Measurements from ENCODE around the gene PDE8B.

The PDE8B gene

GRCh38 chr5:77424921-77425320, 214.4 kb downstream of the PDE8B start:
- no peaks in the 10 kb centered on the region for H3K79me2 ChIP-seq (ENCODE audit: control insufficient read depth, insufficient read depth, low read length, unreplicated experiment)
- H3K4me1 ChIP-seq (ENCODE audit: control insufficient read depth, insufficient read depth, low read length, unreplicated experiment): peaks cover 25% of the 10 kb centered on the region
- no peak overlapping the region for H3K27ac ChIP-seq (ENCODE audit: low read depth, low read length)
- no peak overlapping the region for H3K4me3 ChIP-seq (ENCODE audit: low read depth, low read length)
- no peak overlapping the region for H2AFZ ChIP-seq (ENCODE audit: low read length, unreplicated experiment)
- no peaks in the 10 kb centered on the region for H3K27me3 ChIP-seq (ENCODE audit: insufficient read depth, low read length)
- no peaks in the 10 kb centered on the region for H3K36me3 ChIP-seq (ENCODE audit: insufficient read depth, low read length)

DNA sequence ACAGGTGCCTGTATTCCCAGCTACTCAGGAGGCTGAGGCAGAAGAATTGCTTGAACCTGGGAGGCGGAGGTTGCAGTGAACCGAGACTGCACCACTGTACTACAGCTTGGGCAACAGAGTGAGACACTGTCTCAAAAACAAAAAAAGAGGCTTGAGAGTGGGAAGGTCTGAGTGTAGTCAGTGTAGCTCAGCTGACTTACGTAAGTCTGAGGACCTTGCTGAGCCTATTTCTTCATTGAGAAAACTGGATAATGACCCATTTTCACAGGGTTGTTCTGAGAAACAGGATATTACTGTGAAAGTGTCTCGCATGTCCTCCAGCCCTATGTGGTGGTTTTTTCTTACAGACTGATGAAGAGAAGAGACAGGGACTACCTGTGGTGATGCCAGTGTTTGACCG, 214.9 kb downstream of the PDE8B start:
- 0 out of 2 replicates have a peak overlapping the region, but pooled peaks have one; percentile 69 for H3K27ac ChIP-seq (ENCODE audit: low read depth, low read length)
- no peaks in the 10 kb centered on the region for H3K27me3 ChIP-seq (ENCODE audit: insufficient read depth, low read length)
- H3K4me1 ChIP-seq (ENCODE audit: control insufficient read depth, insufficient read depth, low read length, unreplicated experiment): peaks cover 25% of the 10 kb centered on the region
- 0 out of 2 replicates have a peak, but pooled peaks cover 3% of the 10 kb centered on the region for H3K36me3 ChIP-seq (ENCODE audit: insufficient read depth, low read length)
- no peaks in the 10 kb centered on the region for H3K79me2 ChIP-seq (ENCODE audit: control insufficient read depth, insufficient read depth, low read length, unreplicated experiment)
- H2AFZ ChIP-seq (ENCODE audit: low read length, unreplicated experiment): no peak overlapping the region
- no peak overlapping the region for H3K4me3 ChIP-seq (ENCODE audit: low read depth, low read length)

DNA sequence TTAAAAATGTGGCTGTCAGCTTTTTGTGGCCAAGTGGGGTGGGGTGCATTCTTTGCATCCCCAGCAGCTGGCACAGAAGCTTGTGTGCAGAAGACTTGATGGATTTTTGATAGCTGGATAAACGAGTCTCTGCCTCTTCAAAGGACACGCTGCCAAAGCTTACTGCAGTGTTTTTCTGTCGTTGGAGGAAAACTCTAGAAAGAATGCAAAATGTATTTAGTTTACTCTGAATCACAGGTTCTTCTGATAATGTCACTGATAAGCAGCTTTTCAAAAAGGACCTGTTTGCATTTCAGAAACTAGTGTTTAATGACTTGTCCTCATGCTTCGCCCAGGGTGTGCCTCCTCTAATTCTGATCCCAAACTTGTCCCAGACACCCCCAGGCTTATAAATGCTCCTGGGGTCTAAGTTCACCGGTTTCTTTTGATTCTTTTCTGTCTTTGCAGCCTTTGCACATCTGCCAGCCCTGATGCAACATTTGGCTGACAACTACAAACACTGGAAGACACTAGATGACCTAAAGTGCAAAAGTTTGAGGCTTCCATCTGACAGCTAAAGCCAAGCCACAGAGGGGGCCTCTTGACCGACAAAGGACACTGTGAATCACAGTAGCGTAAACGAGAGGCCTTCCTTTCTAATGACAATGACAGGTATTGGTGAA, 215.6 kb downstream of the PDE8B start:
- Histone ChIP-seq H2AFZ (ENCODE audit: low read length, unreplicated experiment) (no peak overlapping the region), H3K27me3 (ENCODE audit: insufficient read depth, low read length) (no peaks in the 10 kb centered on the region), H3K36me3 (ENCODE audit: insufficient read depth, low read length) (peaks cover 8% of the 10 kb centered on the region; the same call in 1 of the 2 replicates), H3K79me2 (ENCODE audit: control insufficient read depth, insufficient read depth, low read length, unreplicated experiment) (no peaks in the 10 kb centered on the region), H3K4me3 (ENCODE audit: low read depth, low read length) (no peak overlapping the region), H3K27ac (ENCODE audit: low read depth, low read length) (peak overlapping the region; percentile 69), H3K4me1 (ENCODE audit: control insufficient read depth, insufficient read depth, low read length, unreplicated experiment) (peaks cover 30% of the 10 kb centered on the region)

GRCh38 chr5:77426670-77427069, 216.2 kb downstream of the PDE8B start:
- H3K4me1 ChIP-seq (ENCODE audit: control insufficient read depth, insufficient read depth, low read length, unreplicated experiment): peaks cover 35% of the 10 kb centered on the region
- peak overlapping the region; percentile 69 for H3K27ac ChIP-seq (ENCODE audit: low read depth, low read length)
- no peak overlapping the region for H3K4me3 ChIP-seq (ENCODE audit: low read depth, low read length)
- peaks cover 11% of the 10 kb centered on the region for H3K36me3 ChIP-seq (ENCODE audit: insufficient read depth, low read length)
- no peaks in the 10 kb centered on the region for H3K27me3 ChIP-seq (ENCODE audit: insufficient read depth, low read length)
- H3K79me2 ChIP-seq (ENCODE audit: control insufficient read depth, insufficient read depth, low read length, unreplicated experiment): no peaks in the 10 kb centered on the region
- H2AFZ ChIP-seq (ENCODE audit: low read length, unreplicated experiment): no peak overlapping the region

DNA sequence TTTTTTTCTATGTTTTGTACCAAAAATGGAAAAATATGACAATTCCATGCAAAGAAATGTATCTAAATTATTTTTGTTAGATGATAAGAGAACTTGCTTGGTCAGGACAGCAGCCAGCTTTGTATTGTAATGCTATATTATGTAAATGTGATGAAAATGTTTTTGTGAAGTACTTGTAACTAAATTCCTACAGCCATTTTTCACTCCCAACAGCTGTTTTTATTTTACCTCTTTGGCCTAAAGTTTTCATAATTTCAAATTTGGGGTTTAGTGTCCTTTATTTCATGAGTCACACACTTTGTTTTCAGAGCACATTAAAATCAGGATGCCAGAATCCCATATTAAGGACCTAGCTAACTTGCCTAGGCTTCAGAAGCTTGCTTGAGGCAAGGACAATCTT, 217.5 kb downstream of the PDE8B start:
- Histone ChIP-seq H3K4me3 (ENCODE audit: low read depth, low read length) (peak overlapping the region; percentile 33; the same call in 1 of the 2 replicates), H3K36me3 (ENCODE audit: insufficient read depth, low read length) (peaks cover 24% of the 10 kb centered on the region), H3K27me3 (ENCODE audit: insufficient read depth, low read length) (no peaks in the 10 kb centered on the region), H3K4me1 (ENCODE audit: control insufficient read depth, insufficient read depth, low read length, unreplicated experiment) (peaks cover 41% of the 10 kb centered on the region), H3K27ac (ENCODE audit: low read depth, low read length) (peak overlapping the region; percentile 69), H2AFZ (ENCODE audit: low read length, unreplicated experiment) (no peak overlapping the region), H3K79me2 (ENCODE audit: control insufficient read depth, insufficient read depth, low read length, unreplicated experiment) (no peaks in the 10 kb centered on the region)

DNA sequence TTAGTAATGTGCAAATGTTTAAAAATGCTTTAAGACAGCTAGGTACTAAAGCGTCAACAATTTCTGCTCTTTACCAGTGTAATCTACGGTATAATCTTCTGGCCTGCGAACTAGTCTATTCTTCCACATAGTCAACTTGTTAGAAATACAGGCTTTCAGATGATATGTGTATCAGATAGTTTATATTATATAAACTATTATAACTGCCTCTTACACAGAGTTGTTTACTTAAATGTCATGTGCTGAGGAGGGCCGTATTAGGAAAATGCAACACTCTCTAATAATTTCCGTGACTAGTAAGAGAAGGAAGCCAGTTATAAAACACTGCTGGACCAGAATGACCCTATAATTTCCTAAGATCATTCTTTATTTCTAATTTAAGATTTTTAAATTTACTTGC, 218.0 kb downstream of the PDE8B start:
- H2AFZ ChIP-seq (ENCODE audit: low read length, unreplicated experiment): no peak overlapping the region
- no peak overlapping the region for H3K4me3 ChIP-seq (ENCODE audit: low read depth, low read length)
- peak overlapping the region; percentile 69 for H3K27ac ChIP-seq (ENCODE audit: low read depth, low read length)
- H3K79me2 ChIP-seq (ENCODE audit: control insufficient read depth, insufficient read depth, low read length, unreplicated experiment): no peaks in the 10 kb centered on the region
- peaks cover 41% of the 10 kb centered on the region for H3K4me1 ChIP-seq (ENCODE audit: control insufficient read depth, insufficient read depth, low read length, unreplicated experiment)
- peaks cover 27% of the 10 kb centered on the region for H3K36me3 ChIP-seq (ENCODE audit: insufficient read depth, low read length)
- no peaks in the 10 kb centered on the region for H3K27me3 ChIP-seq (ENCODE audit: insufficient read depth, low read length)

GRCh38 chr5:77430726-77431125, 220.2 kb downstream of the PDE8B start:
- no peak overlapping the region for H2AFZ ChIP-seq (ENCODE audit: low read length, unreplicated experiment)
- peak overlapping the region; percentile 42; the same call in 1 of the 2 replicates for H3K27ac ChIP-seq (ENCODE audit: low read depth, low read length)
- no peaks in the 10 kb centered on the region for H3K79me2 ChIP-seq (ENCODE audit: control insufficient read depth, insufficient read depth, low read length, unreplicated experiment)

DNA sequence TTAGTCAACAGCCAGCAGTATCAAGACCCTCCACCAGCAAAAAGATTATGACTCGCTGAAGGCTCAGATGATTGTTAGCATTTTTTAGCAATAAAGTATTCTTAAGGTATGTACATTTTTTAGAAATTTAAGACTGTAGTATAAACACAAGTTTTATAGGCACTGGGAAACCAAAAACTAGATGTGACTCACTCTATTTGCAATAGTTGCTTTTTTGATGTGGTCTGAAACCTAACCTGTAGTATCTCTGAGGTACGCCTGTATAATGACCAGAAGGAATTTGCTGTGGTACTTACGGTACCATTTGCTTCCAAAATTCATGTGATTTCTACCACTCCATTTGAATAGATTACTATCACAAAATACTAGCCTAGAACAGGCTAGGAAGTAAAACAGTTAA, 220.8 kb downstream of the PDE8B start:
- no peak overlapping the region for H3K4me3 ChIP-seq (ENCODE audit: low read depth, low read length)
- H3K27me3 ChIP-seq (ENCODE audit: insufficient read depth, low read length): no peaks in the 10 kb centered on the region
- H2AFZ ChIP-seq (ENCODE audit: low read length, unreplicated experiment): no peak overlapping the region
- H3K36me3 ChIP-seq (ENCODE audit: insufficient read depth, low read length): peaks cover 31% of the 10 kb centered on the region
- H3K4me1 ChIP-seq (ENCODE audit: control insufficient read depth, insufficient read depth, low read length, unreplicated experiment): peaks cover 37% of the 10 kb centered on the region
- peak overlapping the region; percentile 42 for H3K27ac ChIP-seq (ENCODE audit: low read depth, low read length)
- H3K79me2 ChIP-seq (ENCODE audit: control insufficient read depth, insufficient read depth, low read length, unreplicated experiment): no peaks in the 10 kb centered on the region

More at GRCh38 chr5:77430726-77431125, 220.2 kb downstream of the PDE8B start:
- Histone ChIP-seq H3K4me1 (ENCODE audit: control insufficient read depth, insufficient read depth, low read length, unreplicated experiment) (peaks cover 41% of the 10 kb centered on the region), H3K27me3 (ENCODE audit: insufficient read depth, low read length) (no peaks in the 10 kb centered on the region), H3K4me3 (ENCODE audit: low read depth, low read length) (no peak overlapping the region), H3K36me3 (ENCODE audit: insufficient read depth, low read length) (peaks cover 27% of the 10 kb centered on the region)

DNA sequence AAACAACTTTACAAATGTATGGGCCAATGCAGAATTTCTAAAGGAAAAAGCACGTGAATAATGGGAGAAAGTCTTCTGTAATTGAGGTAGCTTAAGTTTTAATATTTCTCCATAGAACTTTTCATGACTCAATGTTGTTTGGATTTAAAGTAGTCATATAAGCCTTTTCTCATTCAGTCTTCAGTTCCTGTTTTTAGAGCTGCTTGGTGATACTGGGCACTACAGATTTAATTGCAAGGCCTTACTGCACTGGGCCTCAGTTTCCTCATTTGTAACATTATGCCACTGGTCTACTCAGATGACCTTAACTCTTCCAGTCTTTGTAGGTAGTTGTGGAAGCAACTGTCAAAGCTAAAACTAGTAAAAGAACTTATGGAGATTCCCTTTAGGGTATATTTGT, 221.2 kb downstream of the PDE8B start:
- Histone ChIP-seq H3K79me2 (ENCODE audit: control insufficient read depth, insufficient read depth, low read length, unreplicated experiment) (no peaks in the 10 kb centered on the region), H3K27ac (ENCODE audit: low read depth, low read length) (peak overlapping the region; percentile 42), H3K27me3 (ENCODE audit: insufficient read depth, low read length) (no peaks in the 10 kb centered on the region), H3K4me3 (ENCODE audit: low read depth, low read length) (no peak overlapping the region), H3K36me3 (ENCODE audit: insufficient read depth, low read length) (peaks cover 31% of the 10 kb centered on the region), H2AFZ (ENCODE audit: low read length, unreplicated experiment) (no peak overlapping the region), H3K4me1 (ENCODE audit: control insufficient read depth, insufficient read depth, low read length, unreplicated experiment) (peaks cover 33% of the 10 kb centered on the region)

GRCh38 chr5:77437194-77437593, 226.7 kb downstream of the PDE8B start:
- Histone ChIP-seq H3K4me3 (ENCODE audit: low read depth, low read length) (no peak overlapping the region), H3K4me1 (ENCODE audit: control insufficient read depth, insufficient read depth, low read length, unreplicated experiment) (peaks cover under 1% of the 10 kb centered on the region), H3K27me3 (ENCODE audit: insufficient read depth, low read length) (no peaks in the 10 kb centered on the region), H2AFZ (ENCODE audit: low read length, unreplicated experiment) (no peak overlapping the region), H3K36me3 (ENCODE audit: insufficient read depth, low read length) (peaks cover 14% of the 10 kb centered on the region), H3K79me2 (ENCODE audit: control insufficient read depth, insufficient read depth, low read length, unreplicated experiment) (no peaks in the 10 kb centered on the region), H3K27ac (ENCODE audit: low read depth, low read length) (no peak overlapping the region)

DNA sequence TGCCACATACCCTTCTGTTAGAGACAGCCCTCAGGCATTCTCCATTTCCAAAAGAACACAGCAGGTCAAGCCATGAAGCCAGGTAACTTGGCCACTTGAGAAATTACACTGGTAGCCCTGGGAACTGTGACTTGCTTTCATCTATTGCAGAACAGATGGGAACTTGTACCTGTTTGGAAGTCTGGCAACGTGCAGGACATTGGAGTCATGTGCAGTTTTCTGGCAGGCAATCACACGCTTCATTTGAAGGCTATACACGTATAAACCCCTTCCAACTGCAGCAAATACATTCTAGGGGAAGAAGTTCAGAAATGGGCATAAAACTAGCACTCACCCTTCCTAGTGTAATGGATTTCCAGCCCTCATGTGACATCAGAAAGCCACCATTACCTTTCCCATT, 227.6 kb downstream of the PDE8B start:
- Histone ChIP-seq H3K27me3 (ENCODE audit: insufficient read depth, low read length) (no peaks in the 10 kb centered on the region), H3K36me3 (ENCODE audit: insufficient read depth, low read length) (peaks cover 6% of the 10 kb centered on the region), H3K79me2 (ENCODE audit: control insufficient read depth, insufficient read depth, low read length, unreplicated experiment) (no peaks in the 10 kb centered on the region), H3K27ac (ENCODE audit: low read depth, low read length) (no peak overlapping the region), H3K4me3 (ENCODE audit: low read depth, low read length) (no peak overlapping the region), H3K4me1 (ENCODE audit: control insufficient read depth, insufficient read depth, low read length, unreplicated experiment) (no peaks in the 10 kb centered on the region), H2AFZ (ENCODE audit: low read length, unreplicated experiment) (no peak overlapping the region)
